AG09309 (cell line): ENCODE measurements around the gene UBA1.

Experiments
- DNase-seq: peaks from one replicate; pipeline ENCODE4 v3.0.0-alpha.2; 2010; ENCODE audit warnings: low read depth
- H3K4me3 ChIP-seq: 2 replicates; pipeline ENCODE4 v1.5.1; 2011; ENCODE audit warnings: mild to moderate bottlenecking, low read depth, low read length, moderate library complexity; ENCODE audit not compliant: control insufficient read depth
- CTCF ChIP-seq: IDR thresholded peaks from 2 replicates; pipeline ENCODE4 v1.5.1; 2011; ENCODE audit warnings: mild to moderate bottlenecking, low read depth, low read length, inconsistent platforms; ENCODE audit not compliant: insufficient read depth, control insufficient read depth; ENCODE audit errors: missing control alignments

The UBA1 gene

GRCh38 chrX:47200385-47201150 is 6.9 kb downstream of the UBA1 start:
- TF ChIP-seq CTCF, result peak; percentile 58
- DNase-seq, result peak; percentile 59

GRCh38 chrX:47201345-47201944 is 7.8 kb downstream of the UBA1 start:
- no peak for DNase-seq
- TF ChIP-seq CTCF, result no peak
- no peak overlapping the region for H3K4me3 ChIP-seq

More at GRCh38 chrX:47200385-47201150, 6.9 kb downstream of the UBA1 start:
- H3K4me3 ChIP-seq, result no peak overlapping the region

- H3K4me3 ChIP-seq, result no peak overlapping the region
- DNase-seq, result no peak
- TF ChIP-seq CTCF, result no peak
Measured at GRCh38 chrX:47202316-47202715, 8.7 kb downstream of the UBA1 start.

GRCh38 chrX:47202877-47203276 is 9.2 kb downstream of the UBA1 start:
- no peak for DNase-seq
- no peak overlapping the region for H3K4me3 ChIP-seq
- TF ChIP-seq CTCF, result no peak

GRCh38 chrX:47204970-47205369 is 11.3 kb downstream of the UBA1 start:
- no peak overlapping the region for H3K4me3 ChIP-seq
- DNase-seq, result no peak
- TF ChIP-seq CTCF, result no peak

- no peak for DNase-seq
- TF ChIP-seq CTCF, result no peak
- no peak overlapping the region for H3K4me3 ChIP-seq
Measured at GRCh38 chrX:47206316-47206715, 12.7 kb downstream of the UBA1 start.
